IPS-NIHi11 (cell line): ENCODE results near the gene SHKBP1.
A peak's percentile ranks its signal among the peaks of the same experiment; 100 is the strongest.
"Not testable (repeated sequence)": the region's sequence is repeated elsewhere in the genome, so short reads cannot be mapped to it uniquely, and the experiment has no call there.

Experiments used
- DNase-seq: peaks from one replicate; pipeline ENCODE4 v3.0.0; 2012; ENCODE audit warnings: mixed read lengths, low spot score

Gene SHKBP1

GRCh38 chr19:40585241-40585981 lies 8.7 kb downstream of the SHKBP1 start:
- no peak for DNase-seq

GRCh38 chr19:40585982-40586422 lies 9.3 kb downstream of the SHKBP1 start:
- DNase-seq: no peak

- no peak for DNase-seq
Measured at GRCh38 chr19:40586611-40587010, 9.9 kb downstream of the SHKBP1 start.

GRCh38 chr19:40588110-40588854 lies 11.6 kb downstream of the SHKBP1 start:
- no peak for DNase-seq

GRCh38 chr19:40588926-40589569 lies 12.4 kb downstream of the SHKBP1 start:
- DNase-seq: no peak

GRCh38 chr19:40589591-40590429 lies 13.1 kb downstream of the SHKBP1 start:
- no peak for DNase-seq

- DNase-seq: no peak
Measured at GRCh38 chr19:40590464-40591265, 14.0 kb downstream of the SHKBP1 start.

- not testable (repeated sequence) for DNase-seq
Measured at GRCh38 chr19:40591724-40592123, 15.1 kb downstream of the SHKBP1 start.

- DNase-seq: peak; percentile 62
Measured at GRCh38 chr19:40592170-40592569, 15.5 kb downstream of the SHKBP1 start.

GRCh38 chr19:40594255-40594654 lies 17.6 kb downstream of the SHKBP1 start:
- DNase-seq: peak; percentile 56

GRCh38 chr19:40594657-40595091 lies 18.0 kb downstream of the SHKBP1 start:
- DNase-seq: peak; percentile 20

- peak; percentile 87 for DNase-seq
Measured at GRCh38 chr19:40596608-40597328, 20.1 kb downstream of the SHKBP1 start.

- no peak for DNase-seq
Measured at GRCh38 chr19:40597329-40597838, 20.7 kb downstream of the SHKBP1 start.

GRCh38 chr19:40598121-40598917 lies 21.6 kb downstream of the SHKBP1 start:
- peak; percentile 67 for DNase-seq

- DNase-seq: no peak
Measured at GRCh38 chr19:40598918-40599307, 22.2 kb downstream of the SHKBP1 start.

GRCh38 chr19:40599331-40599901 lies 22.7 kb downstream of the SHKBP1 start:
- DNase-seq: no peak

GRCh38 chr19:40599902-40600569 lies 23.4 kb downstream of the SHKBP1 start:
- DNase-seq: no peak

GRCh38 chr19:40600570-40601133 lies 24.0 kb downstream of the SHKBP1 start:
- no peak for DNase-seq
